Right lobe of liver (tissue), 6 donors: ENCODE measurements around the gene APBA1. TPM values are rescaled to one million over a fixed set of nuclear protein-coding genes. Genes with fewer than 3 reads are reported as not detected.
A peak's percentile ranks its signal among the peaks of the same experiment; 100 is the strongest.

Experiments
- ATAC-seq, 4 donors: fragments of 200-7000 bp; cut with Tn5 transposase; one replicate each; pipeline ENCODE4 v1.9.1; 2020; ENCODE audit warnings: mild to moderate bottlenecking in 4 of 4, moderate library complexity in 4 of 4
- DNase-seq, 3 donors: peaks; one replicate each; pipeline ENCODE4 v3.0.0-alpha.2; 2020
- H3K27ac ChIP-seq, 3 donors: fragments of 200-600 bp; one replicate each; pipeline ENCODE4 v1.8.0; 2022
- H3K27me3 ChIP-seq, 2 donors: fragments of 200-600 bp; one replicate each; pipeline ENCODE4 v1.8.0; 2022
- H3K36me3 ChIP-seq, 4 donors: fragments of 200-600 bp; sonication (generic) in 1 of 4; one replicate each; pipeline versions ENCODE4 v1.5.1 to v1.8.0; 2017 to 2022; ENCODE audit warnings: control low read depth in 1 of 4
- H3K4me1 ChIP-seq, 4 donors: fragments of 200-600 bp; sonication (generic) in 1 of 4; one replicate each; pipeline versions ENCODE4 v1.5.1 to v1.8.0; 2017 to 2022; ENCODE audit warnings: control low read depth in 1 of 4
- H3K4me3 ChIP-seq, 3 donors: fragments of 200-600 bp; one replicate each; pipeline ENCODE4 v1.8.0; 2022
- H3K9me3 ChIP-seq, 4 donors: fragments of 200-600 bp; sonication (generic) in 1 of 4; one replicate each; pipeline versions ENCODE4 v1.5.1 to v1.8.0; 2017 to 2022; ENCODE audit warnings: control low read depth in 1 of 4
- POLR2A ChIP-seq: fragments of 450-650 bp; IDR thresholded peaks from one replicate; pipeline ENCODE4 v1.6.1; 2017; ENCODE audit warnings: antibody characterized with exemption, mild to moderate bottlenecking
- WGBS: methylation state at CpG from one replicate; pipeline ENCODE4 v1.1.6; 2018; ENCODE audit warnings: low coverage, low lambda C conversion rate; ENCODE audit not compliant: insufficient coverage; ENCODE audit errors: missing lambda C conversion rate; 5-methylcytosine and 5-hydroxymethylcytosine counted together
- intact Hi-C, 2 donors: fragments of 100-400 bp; cut with DNase I; formaldehyde crosslinking; loops; one replicate each; pipeline versions ENCODE4 v1.11.2 to v1.14.1; 2022
- total RNA-seq, 6 experiments: library from RNA; depleted of rRNA in 2 of 6; stranded (reverse); fragments of >200 nt in 2 of 6; fragmentation: NEBNext Ultra II Directional in 3 of 6; extraction: Animal tissue kit (Norgen Biotek cat#: 25700) in 3 of 6; gene quantifications; one replicate each; pipeline versions ENCODE4 v1.1.0 to v1.2.4, GENCODE V29; 2016 to 2023
- TF ChIP-seq, protein P1 (sequence below), 4 donors: fragments of 200-600 bp in 3 of 4; fragments of 450-650 bp in 1 of 4; IDR thresholded peaks; one replicate each; pipeline versions ENCODE4 v1.5.1 to v1.8.0; 2016 to 2022; ENCODE audit warnings: antibody characterized with exemption in 4 of 4, mild to moderate bottlenecking in 2 of 4
- donor health status: DM: no; HTN: yes; CAD: no.
- donor health status: DM: no; HTN: no; CAD: no.
- donor health status: DM: no; HTN: no; CAD: no.
- donor health status: DM: no; HTN: yes; CAD: no.
- donor health status: DM: no; HTN: yes; CAD: no.

APBA1 gene
- total RNA-seq, 6 experiments from 2014 or later = 6.6 to 25.5 (median 16.7) TPM

DNA sequence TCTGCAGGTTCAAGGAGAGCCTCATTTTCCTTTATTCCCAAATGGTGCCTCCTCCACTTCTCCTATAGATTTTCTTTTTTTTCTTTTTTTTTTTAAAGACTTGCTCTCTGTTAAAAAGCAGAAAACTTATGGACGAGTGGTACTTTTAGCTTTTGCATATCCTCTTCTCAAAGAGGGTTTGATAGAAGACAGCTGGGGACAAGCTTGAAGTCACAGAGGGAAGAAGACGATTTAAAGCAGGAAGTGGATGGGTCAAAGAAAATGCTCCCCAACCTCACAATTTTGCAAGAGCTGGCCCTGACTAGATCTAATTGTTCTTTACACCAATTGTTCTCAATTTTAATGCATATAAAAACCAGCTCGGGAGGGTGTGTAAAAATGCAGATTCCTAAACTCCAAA lies 48.9 kb downstream of the APBA1 start:
- peaks cover 0 to 6% (median 0%) of the 10 kb centered on the region in 4 donors for H3K4me1 ChIP-seq
- no peak overlapping the region for H3K27ac ChIP-seq
- no peak overlapping the region for H3K4me3 ChIP-seq
- H3K9me3 ChIP-seq = no peaks in the 10 kb centered on the region
- 70% methylated on average over 3 of the region's 3 CpGs for WGBS
- H3K27me3 ChIP-seq = no peaks in the 10 kb centered on the region
- no peak for TF ChIP-seq POLR2A
- TF ChIP-seq, protein P1, sequence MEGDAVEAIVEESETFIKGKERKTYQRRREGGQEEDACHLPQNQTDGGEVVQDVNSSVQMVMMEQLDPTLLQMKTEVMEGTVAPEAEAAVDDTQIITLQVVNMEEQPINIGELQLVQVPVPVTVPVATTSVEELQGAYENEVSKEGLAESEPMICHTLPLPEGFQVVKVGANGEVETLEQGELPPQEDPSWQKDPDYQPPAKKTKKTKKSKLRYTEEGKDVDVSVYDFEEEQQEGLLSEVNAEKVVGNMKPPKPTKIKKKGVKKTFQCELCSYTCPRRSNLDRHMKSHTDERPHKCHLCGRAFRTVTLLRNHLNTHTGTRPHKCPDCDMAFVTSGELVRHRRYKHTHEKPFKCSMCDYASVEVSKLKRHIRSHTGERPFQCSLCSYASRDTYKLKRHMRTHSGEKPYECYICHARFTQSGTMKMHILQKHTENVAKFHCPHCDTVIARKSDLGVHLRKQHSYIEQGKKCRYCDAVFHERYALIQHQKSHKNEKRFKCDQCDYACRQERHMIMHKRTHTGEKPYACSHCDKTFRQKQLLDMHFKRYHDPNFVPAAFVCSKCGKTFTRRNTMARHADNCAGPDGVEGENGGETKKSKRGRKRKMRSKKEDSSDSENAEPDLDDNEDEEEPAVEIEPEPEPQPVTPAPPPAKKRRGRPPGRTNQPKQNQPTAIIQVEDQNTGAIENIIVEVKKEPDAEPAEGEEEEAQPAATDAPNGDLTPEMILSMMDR (IDR thresholded peaks at IDR 0.05) = no peak
- intact Hi-C loops = no loop called here
- ATAC-seq (no peak), DNase-seq (no peak)
- H3K36me3 ChIP-seq = peaks cover 0 to 3% (median 0%) of the 10 kb centered on the region in 4 donors

DNA sequence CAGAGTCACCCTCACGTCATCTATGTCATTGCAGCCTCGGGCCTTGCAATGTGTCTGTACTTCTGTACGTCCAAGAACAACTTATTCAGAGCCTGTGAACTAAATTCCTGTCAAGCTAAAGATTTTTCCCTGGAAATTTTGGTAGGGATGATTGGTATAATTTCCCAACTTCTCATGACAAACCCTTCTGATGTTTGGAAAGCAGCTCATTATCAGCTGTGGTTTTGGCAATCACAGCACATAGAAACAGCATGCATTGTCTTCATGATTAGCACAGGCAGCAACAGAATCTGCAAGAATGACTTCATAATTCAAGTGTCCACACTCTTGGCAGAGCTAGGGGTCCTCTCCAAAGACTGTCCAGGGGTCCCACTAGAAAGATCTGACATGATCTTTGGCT lies 49.5 kb downstream of the APBA1 start:
- H3K27me3 ChIP-seq = no peaks in the 10 kb centered on the region
- H3K36me3 ChIP-seq = peaks cover 0 to 3% (median 0%) of the 10 kb centered on the region in 4 donors
- H3K9me3 ChIP-seq = no peaks in the 10 kb centered on the region
- H3K27ac ChIP-seq = no peak overlapping the region
- TF ChIP-seq, protein P1 (IDR thresholded peaks at IDR 0.05) = no peak
- no peak for TF ChIP-seq POLR2A
- WGBS = 59% methylated on average over 3 of the region's 3 CpGs
- H3K4me3 ChIP-seq = no peak overlapping the region
- peaks cover 0 to 5% (median 0%) of the 10 kb centered on the region in 4 donors for H3K4me1 ChIP-seq
- intact Hi-C loops = no loop called here
- peak in 1 of 4 donors; percentile 59 for ATAC-seq
- no peak for DNase-seq

DNA sequence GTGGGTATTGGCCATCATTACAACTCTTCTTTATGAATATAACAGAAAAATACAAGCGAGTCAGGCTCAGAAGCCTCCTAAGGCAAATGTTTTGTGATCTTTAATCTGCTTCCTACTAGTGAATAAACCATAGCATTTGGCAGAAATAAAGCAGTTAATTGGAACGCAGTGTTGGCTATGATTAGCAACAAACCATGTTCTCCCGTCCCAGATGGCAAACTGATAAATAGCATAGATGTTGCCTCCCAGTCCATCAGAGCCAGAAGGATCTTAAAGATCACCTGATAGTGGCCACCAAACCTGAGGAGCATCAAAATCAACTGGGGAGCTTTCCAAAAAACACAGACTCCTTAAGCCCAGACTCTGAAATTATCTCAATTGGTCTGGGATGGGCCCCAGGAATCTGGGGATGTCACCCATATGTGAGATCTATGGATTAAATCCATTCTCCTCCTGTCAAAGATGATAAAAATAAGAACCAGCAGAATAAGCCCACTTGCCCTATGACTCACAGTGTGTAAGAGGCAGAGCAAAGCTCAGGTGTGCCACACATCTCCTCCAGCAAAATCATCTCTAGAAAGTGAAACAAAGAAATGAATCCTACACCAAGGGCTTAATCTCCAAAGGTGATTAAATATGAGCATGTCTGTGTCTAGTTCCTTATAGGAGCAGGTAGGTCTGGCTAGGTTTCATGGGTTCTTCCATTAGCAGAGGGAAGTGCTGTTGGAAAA lies 50.3 kb downstream of the APBA1 start:
- H3K4me1 ChIP-seq = peaks cover 0 to 5% (median 0%) of the 10 kb centered on the region in 4 donors
- DNase-seq (no peak), ATAC-seq (peak in 1 of 4 donors; percentile 60)
- H3K4me3 ChIP-seq = no peak overlapping the region
- H3K9me3 ChIP-seq = no peaks in the 10 kb centered on the region
- H3K27me3 ChIP-seq = no peaks in the 10 kb centered on the region
- WGBS = 74% methylated on average over 3 of the region's 3 CpGs
- intact Hi-C loops = no loop called here
- peaks cover 0 to 3% (median 0%) of the 10 kb centered on the region in 4 donors for H3K36me3 ChIP-seq
- TF ChIP-seq POLR2A = no peak
- TF ChIP-seq, protein P1 (IDR thresholded peaks at IDR 0.05) = no peak
- H3K27ac ChIP-seq = no peak overlapping the region

DNA sequence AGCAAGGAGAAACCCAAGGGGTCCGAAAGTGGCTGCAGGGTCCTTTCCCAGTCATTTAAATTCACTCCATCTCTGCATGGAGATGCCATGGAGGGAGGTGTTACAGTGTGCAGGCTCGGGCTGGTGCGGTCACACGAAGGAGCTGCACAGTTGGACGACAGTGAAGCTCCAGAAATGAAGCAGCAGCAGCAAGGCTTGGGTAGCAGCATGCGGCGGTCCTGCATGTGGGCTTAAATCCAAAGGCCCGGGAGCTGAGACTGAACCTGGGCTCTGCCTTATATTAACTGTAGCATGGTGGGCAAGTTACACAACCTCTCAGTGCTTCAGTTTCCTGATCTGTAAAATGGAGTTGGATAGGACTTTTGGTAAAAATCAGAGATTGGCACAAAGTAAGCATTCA lies 51.4 kb downstream of the APBA1 start:
- WGBS = 100% methylated on average over 4 of the region's 8 CpGs
- intact Hi-C loops = no loop called here

More for the DNA sequence above, 51.4 kb downstream of the APBA1 start:
- DNase-seq (no peak), ATAC-seq (no peak)
- Histone ChIP-seq H3K4me1 (peaks cover 0 to 5% (median 0%) of the 10 kb centered on the region in 4 donors), H3K27ac (no peak overlapping the region), H3K4me3 (no peak overlapping the region), H3K36me3 (peaks cover 0 to 3% (median 0%) of the 10 kb centered on the region in 4 donors), H3K27me3 (no peaks in the 10 kb centered on the region), H3K9me3 (no peaks in the 10 kb centered on the region)
- no peak for TF ChIP-seq POLR2A
- TF ChIP-seq, protein P1 (IDR thresholded peaks at IDR 0.05) = no peak
